GM12872 (cell line): Measurements from ENCODE around the gene BTG3.

Source experiments
- CTCF ChIP-seq: IDR thresholded peaks from 3 replicates; pipeline ENCODE4 v1.5.1; 2011; ENCODE audit warnings: low read depth, mild to moderate bottlenecking, low read length, moderate library complexity; ENCODE audit not compliant: insufficient read depth

The BTG3 gene

GRCh38 chr21:17597680-17598079 lies 15.0 kb downstream of the BTG3 start:
- TF ChIP-seq CTCF, result no peak

- TF ChIP-seq CTCF, result no peak
These were observed 22.3 kb downstream of the BTG3 start for GRCh38 chr21:17590430-17590829.

GRCh38 chr21:17585875-17586450 lies 26.7 kb downstream of the BTG3 start:
- peak; percentile 42; the same call in 2 of the 3 replicates for TF ChIP-seq CTCF

GRCh38 chr21:17583898-17584297 lies 28.8 kb downstream of the BTG3 start:
- TF ChIP-seq CTCF, result no peak

GRCh38 chr21:17580319-17580718 lies 32.4 kb downstream of the BTG3 start:
- no peak for TF ChIP-seq CTCF

GRCh38 chr21:17578876-17579275 lies 33.8 kb downstream of the BTG3 start:
- TF ChIP-seq CTCF, result no peak

GRCh38 chr21:17578162-17578561 lies 34.5 kb downstream of the BTG3 start:
- no peak for TF ChIP-seq CTCF
